ENCODE results near the gene CCNI2.
"Not testable (repeated sequence)": the region's sequence is repeated elsewhere in the genome, so short reads cannot be mapped to it uniquely, and the experiment has no call there.

The CCNI2 gene

DNA sequence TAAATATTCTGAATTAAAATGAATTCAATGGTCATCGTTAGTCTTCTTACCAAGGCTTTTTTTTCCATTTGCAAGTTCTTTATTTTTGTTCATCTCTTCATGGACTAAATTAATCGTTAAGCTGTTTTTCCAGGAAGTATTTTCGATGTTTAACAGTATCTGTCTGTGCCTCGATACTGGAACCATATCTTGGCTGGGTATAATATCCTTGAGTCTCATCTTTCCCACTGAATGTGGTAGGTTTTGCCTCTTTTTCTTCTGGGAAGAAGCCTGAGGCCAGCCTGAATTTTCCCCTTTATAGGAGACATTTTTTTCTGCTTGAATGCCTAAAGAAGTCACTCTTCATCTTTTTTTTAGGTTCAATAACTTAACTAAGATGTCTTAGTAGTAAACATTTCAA lies 33.8 kb downstream of the CCNI2 start:
- DNase-seq (ENCODE audit: low read depth) = no peak

DNA sequence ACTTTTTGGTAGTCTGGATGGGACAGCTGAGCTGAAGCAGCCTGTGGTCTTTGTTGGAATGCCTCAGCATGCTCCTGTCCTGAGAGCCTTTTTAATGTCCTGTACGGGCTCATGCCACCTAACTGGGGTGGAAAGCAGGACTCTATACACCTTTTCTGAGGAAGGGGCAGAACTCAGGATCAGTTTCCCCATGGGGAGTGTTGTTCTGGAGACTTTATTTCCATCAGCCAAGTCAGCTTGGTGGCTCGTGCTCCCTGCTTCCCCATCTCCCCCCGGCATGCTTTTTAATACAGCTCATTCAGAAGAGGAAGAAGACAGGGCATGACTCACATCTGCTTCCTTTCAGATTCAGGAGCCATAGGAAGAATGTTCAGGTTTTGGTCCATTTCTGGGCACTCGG lies 34.9 kb downstream of the CCNI2 start:
- DNase-seq (ENCODE audit: low read depth) = no peak

DNA sequence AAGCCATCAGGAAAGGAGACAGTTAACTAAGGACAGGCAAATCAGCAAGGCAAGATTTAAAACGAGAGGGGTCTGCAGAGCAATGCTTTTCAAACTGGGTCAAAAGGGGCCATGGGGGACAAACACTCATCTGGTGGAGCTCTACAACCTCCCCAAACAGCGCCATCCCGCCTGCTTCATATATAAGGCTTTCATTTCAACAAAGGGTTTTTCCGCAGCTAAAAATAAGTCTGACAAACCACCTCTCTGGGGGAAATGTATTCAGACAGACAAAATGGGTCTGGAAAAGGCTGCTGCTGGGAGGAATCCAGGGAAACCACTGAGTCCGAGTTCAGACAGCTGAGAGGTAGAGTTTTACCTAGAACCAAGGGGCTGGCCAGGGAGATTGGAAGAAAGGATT lies 38.1 kb downstream of the CCNI2 start:
- no peak for DNase-seq (ENCODE audit: low read depth)

DNA sequence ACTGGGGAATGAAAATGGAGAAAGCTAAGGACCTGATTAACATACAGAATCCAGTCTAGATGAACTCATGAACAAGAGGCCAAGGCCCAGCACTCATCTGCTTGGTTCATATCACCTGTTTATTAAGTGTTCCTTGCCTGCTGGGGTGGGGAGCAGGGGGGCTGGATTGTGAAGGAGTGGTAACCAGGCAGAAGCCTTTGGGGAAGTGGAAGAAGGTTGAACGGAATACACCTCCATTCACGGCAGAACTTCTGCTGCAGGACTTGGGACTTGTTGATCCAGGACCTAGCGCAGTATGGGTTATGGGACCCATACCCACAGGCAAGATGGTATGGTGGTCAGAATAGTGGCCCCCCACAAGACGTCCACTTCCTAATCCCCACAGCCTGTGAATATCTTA lies 38.6 kb downstream of the CCNI2 start:
- DNase-seq (ENCODE audit: low read depth) = no peak

DNA sequence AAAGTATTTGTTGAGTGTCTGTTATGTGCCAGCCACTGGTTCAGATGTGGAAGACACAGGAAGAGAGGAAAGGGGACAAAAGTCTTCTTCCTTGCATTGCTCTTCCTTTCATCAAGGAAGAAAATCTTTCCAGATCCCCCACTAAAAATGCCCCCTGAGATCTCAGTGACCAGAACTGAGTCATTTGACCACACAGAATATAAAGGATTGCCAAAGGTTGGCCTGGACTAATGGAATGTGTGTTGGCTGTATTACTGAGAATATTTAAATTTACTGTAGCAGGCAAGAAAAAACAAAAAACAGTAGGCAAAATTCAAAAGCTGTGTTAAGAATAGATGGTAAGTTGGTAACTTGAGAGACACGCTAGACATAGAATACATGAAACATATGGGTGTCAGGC lies 39.9 kb downstream of the CCNI2 start:
- no peak for DNase-seq (ENCODE audit: low read depth)

DNA sequence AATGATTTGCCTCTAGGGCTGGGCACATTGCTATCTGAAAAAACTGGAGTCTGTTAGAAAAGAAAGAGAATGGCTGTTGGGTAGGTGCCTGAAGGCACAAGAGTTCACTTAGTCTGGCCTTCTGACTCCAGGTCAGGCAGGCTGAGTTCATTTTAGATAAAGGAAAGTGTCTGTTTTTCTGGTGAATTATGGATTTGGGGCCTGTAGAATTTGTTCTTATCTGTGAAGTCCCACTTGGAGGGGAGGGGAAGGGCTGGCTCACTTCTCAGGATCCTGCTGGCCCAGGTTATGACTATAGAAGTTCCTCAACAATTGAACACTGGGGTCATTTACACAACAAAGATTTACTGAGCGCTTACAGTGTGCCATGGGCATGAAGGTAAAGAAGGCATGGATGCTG lies 41.3 kb downstream of the CCNI2 start:
- DNase-seq (ENCODE audit: low read depth) = no peak

DNA sequence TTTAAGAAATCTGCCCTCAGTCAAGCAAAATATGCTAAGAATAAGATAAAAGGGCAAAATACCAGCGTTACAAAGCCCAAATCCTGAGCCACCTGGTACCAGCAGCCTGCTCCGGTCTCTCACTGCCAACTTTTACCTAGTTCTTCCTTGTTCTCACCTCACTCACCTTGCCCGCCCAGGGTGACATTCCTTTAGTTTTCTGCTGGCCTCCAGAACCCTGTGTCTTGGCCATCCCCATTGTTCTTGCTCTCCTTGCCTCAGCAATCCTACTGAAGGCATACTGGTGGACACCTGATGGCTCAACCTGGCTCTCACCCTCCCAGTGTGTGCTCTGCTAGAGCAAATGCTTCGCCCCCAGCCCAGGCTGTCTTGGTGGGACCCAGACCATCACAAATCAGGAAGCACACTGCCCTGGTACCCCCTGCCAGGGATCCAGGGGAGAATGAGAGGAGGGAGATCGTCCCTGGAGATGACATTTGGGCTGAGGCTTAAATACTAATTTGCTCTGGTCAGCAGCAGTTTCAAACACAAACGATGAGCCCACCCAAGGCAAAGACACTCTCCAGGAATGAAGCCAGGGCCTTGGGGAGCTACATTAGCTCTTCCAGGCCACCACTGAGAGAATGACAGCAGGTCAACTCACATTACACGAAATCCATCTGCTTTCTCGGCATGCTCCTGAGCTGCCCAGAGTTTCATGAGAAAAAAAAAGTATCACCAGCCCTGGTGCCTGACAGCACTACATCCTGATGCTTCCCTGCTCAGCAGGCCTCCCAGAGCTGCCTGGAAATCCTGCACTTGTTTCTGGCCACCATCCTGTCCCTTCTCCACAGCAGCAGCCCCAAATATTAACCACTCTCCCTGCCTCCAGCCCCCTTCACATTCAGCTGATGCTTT lies 42.0 kb downstream of the CCNI2 start:
- DNase-seq (ENCODE audit: low read depth) = no peak

DNA sequence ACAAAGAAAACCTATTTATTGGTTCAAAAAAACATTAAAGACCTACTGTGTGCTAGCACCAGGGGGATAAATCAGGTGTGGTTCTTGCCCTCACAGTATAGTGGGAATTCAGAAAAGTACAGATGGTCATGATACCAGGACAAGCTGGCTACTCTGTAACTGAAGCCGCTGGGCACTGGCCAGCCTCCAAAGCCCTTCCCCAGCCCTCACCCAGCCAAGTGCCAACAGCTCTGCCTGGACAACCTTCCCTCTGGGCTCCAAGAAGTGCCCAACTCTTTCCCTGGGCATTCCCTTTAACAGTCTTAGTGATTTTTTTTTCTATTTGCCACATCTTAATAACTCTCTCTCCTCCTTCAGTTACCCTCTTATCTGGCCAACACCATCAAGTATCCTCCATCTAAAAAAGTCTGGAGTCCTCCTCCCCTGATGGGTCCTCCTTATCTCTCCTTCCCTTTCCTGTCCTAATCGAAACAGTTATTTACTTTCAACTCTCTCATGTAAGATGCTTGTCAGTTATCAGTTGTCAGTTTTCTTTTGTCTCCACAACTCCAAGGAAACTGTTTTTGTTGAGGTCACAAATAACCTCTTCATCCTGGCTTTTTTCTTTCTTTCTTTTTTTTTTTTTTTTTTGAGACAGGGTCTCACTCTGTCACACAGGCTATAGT lies 43.1 kb downstream of the CCNI2 start:
- no peak for DNase-seq (ENCODE audit: low read depth)

DNA sequence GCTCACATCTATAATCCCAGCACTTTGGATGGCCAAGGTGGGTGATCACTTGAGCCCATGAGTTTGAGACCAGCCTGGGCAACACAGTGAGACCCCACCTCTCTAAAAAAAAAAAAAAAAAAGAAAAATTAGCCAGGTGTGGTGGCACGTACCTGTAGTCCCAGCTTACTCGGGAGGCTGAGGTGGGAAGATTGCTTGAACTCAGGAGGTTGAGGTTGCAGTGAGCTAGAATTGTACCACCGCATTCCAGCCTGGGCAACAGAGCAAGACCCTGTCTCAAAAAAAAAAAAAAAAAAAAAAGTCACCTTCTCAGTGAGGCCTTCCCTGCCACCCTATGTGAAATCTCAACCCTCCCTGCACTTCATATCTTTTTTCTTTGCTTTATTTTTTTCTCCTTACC lies 43.8 kb downstream of the CCNI2 start:
- no peak for DNase-seq (ENCODE audit: low read depth)

DNA sequence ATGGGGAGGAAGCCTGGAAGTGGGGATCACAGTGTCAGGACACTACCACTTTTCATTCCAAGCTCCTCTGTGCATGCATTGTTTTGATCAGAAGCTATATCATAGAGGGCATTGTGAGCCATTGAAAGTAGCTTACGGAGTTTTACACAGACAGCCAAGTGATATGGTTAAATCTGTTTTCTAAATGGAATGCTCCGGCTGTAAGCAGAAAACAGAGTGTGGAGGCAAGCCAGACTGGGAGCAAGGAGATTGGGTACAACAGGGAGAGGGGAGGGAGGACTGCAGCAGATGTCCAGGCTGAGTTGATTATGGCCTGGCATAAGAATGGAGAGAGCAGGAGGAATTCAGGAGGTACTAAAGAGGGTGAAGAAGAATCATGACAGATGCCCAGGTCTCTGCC lies 50.4 kb downstream of the CCNI2 start:
- no peak for DNase-seq (ENCODE audit: low read depth)

DNA sequence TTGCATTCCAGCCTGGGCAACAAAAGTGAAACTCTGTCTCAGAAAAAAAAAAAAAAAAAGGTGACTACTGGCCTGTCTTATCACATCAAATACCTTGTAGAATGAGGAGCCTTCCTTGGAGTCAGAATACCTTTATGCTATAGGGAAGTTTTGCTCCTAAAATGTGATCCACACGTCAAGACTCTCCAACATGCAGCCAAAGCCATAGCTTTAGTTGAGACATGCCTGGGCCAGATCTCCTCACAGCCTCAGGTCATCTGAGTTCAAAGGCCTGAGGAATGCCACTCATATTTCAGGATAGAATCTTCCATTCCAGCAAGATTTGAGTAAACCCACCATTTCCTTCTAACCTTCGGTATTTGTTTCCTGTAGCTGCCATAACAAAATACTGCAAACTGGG lies 52.2 kb downstream of the CCNI2 start:
- DNase-seq (ENCODE audit: low read depth) = no peak

DNA sequence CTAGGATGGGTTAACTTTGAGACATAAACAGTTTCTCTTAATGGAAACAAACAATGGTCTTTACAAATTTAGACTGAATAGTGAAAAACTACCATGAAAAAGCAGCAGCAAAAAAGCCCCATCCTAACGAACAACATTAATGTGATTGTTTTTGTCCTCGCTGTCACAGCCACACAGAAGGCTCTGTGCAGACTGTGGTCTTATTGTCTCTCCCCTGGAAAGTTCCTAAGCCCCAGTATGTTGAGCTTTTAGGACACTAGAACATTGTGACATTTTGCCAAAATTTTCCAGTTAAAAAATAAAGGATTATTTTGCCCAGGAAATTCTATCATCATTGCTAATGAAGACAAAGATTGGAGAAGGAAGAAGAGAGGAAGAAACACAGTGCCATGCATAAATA lies 53.3 kb downstream of the CCNI2 start:
- DNase-seq (ENCODE audit: low read depth) = no peak

DNA sequence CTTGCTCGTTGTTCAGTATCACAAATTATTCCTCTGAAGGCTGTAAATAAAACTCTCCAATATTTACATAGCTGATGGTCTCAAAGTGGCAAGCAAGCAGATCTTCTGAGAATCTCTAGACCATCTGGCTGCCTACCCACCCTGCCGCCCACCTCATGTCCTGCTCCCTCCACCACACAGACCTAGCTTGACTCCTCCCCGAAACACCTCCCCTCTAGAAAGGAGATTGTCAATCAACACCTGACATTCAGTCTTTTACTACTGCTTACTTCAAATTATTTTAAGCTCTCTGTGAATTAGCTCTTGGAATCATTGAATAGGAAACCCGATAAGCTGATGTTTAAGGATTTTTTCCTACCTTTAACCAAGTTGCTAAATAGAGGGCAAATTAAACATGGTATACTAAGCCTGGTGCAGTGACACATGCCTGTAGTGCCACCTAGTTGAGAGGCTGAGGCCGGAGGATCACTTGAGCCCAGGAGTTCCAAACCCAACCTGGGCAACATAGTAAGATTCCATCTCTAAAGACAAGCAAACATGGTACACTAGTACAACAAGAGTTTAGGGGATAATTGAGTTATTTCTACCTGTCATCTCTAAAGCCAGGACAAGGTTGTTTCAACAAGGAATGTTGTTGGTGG lies 54.9 kb downstream of the CCNI2 start:
- no peak for DNase-seq (ENCODE audit: low read depth)

DNA sequence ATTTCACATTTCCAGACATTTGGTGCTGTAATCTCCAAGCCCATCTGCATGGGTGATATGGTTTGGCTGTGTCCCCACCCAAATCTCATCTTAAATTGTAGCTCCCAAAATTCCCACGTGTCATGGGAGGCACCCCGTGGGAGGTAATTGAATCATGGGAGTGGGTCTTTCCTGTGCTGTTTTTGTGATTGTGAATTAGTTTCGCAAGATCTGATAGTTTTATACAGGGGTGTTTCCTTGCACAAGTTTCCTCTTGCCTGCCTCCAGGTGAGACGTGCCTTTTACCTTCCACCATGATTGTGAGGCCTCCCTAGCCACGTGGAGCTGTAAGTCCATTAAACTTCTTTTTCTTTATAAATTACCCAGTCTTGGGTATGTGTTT lies 55.5 kb downstream of the CCNI2 start:
- not testable (repeated sequence) for DNase-seq (ENCODE audit: low read depth)

Data from T follicular helper cell (primary cell).